IMR-90 (cell line): Measurements from ENCODE around the gene WDR70.

Experiments
- BHLHE40 ChIP-seq: fragments of 150-350 bp; IDR thresholded peaks from 2 replicates; pipeline ENCODE4 v1.6.1; 2016; ENCODE audit warnings: mild to moderate bottlenecking, low read depth, low read length
- CEBPB ChIP-seq: IDR thresholded peaks from 2 replicates; pipeline ENCODE4 v1.6.1; 2012; ENCODE audit warnings: low read depth, low read length, improper control_type of control experiment
- CHD1 ChIP-seq: IDR thresholded peaks from 2 replicates; pipeline ENCODE4 v1.6.1; 2012; ENCODE audit warnings: low read depth, low read length, improper control_type of control experiment
- CTCF ChIP-seq: conservative IDR thresholded peaks from 2 replicates; pipeline ENCODE4 v1.5.1; 2012; ENCODE audit warnings: mild to moderate bottlenecking, low read depth, low read length, improper control_type of control experiment
- ELK1 ChIP-seq: fragments of 150-350 bp; IDR thresholded peaks from 2 replicates; pipeline ENCODE4 v1.6.1; 2016; ENCODE audit warnings: low read depth, mild to moderate bottlenecking, low read length, moderate library complexity, borderline replicate concordance
- FOS ChIP-seq: fragments of 150-350 bp; IDR thresholded peaks from 2 replicates; pipeline ENCODE4 v1.6.1; 2016; ENCODE audit warnings: low read depth, low read length
- MAZ ChIP-seq: IDR thresholded peaks from 2 replicates; pipeline ENCODE4 v1.6.1; 2012; ENCODE audit warnings: low read depth, mild to moderate bottlenecking, low read length, improper control_type of control experiment, moderate library complexity, borderline replicate concordance
- MXI1 ChIP-seq: IDR thresholded peaks from 2 replicates; pipeline ENCODE4 v1.6.1; 2012; ENCODE audit warnings: low read depth, mild to moderate bottlenecking, low read length, moderate library complexity, borderline replicate concordance
- NFE2L2 ChIP-seq: fragments of 150-350 bp; IDR thresholded peaks from 2 replicates; pipeline ENCODE4 v1.6.1; 2016; ENCODE audit warnings: low read depth, mild to moderate bottlenecking, low read length
- POLR2A ChIP-seq: IDR thresholded peaks from 2 replicates; pipeline ENCODE4 v1.6.1; 2012; ENCODE audit warnings: mild to moderate bottlenecking, low read depth, low read length
- RFX5 ChIP-seq: IDR thresholded peaks from 2 replicates; pipeline ENCODE4 v1.8.0; 2012; ENCODE audit warnings: low read depth, mild to moderate bottlenecking, low read length, moderate library complexity
- SMC3 ChIP-seq: fragments of 150-350 bp; IDR thresholded peaks from 2 replicates; pipeline ENCODE4 v1.6.1; 2016; ENCODE audit warnings: low read depth, mild to moderate bottlenecking, antibody characterized with exemption, low read length, moderate library complexity
- USF2 ChIP-seq: fragments of 150-350 bp; IDR thresholded peaks from 2 replicates; pipeline ENCODE4 v1.6.1; 2017; ENCODE audit warnings: mild to moderate bottlenecking, antibody characterized with exemption, low read length, low read depth

- no peak for TF ChIP-seq CTCF
- no peak for TF ChIP-seq ELK1
- TF ChIP-seq POLR2A: no peak
- no peak for TF ChIP-seq BHLHE40
- no peak for TF ChIP-seq USF2
- no peak for TF ChIP-seq CEBPB
- TF ChIP-seq FOS: no peak
- TF ChIP-seq NFE2L2: no peak
- no peak for TF ChIP-seq MAZ
- no peak for TF ChIP-seq CHD1
- TF ChIP-seq SMC3: no peak
- TF ChIP-seq RFX5: no peak
- no peak for TF ChIP-seq MXI1
Measured at GRCh38 chr5:37520811-37521210, 141.7 kb downstream of the WDR70 start.
